Measurements from ENCODE around the gene LZTR1.

DNA sequence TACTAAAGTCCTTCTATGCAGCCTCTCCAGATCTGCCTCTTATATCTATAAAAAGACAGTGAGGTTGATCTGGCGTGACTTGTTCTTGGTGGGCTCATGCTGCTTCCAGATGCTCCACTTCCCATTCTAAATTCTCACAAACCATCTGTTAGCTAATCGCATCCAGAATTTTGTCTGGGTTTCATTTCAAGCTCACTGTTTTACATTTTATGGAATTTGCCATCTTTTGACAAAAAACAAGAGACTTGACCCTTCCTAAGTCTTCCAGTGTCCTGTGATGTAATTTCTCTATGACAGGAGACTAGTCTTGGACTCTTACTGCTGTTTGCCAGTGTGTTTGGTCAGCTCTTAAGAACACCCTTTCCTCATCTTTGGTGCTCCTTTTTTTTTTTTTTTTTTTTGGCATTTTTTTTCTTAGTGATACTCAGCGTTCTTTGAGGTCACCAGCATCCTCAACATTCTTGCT, 41.9 kb upstream of the LZTR1 start:
- TF ChIP-seq POLR2A (IDR thresholded peaks at IDR 0.05; ENCODE audit: low read depth, low read length): no peak
- TF ChIP-seq POLR2AphosphoS5 (IDR thresholded peaks at IDR 0.05; ENCODE audit: low read depth, low read length): no peak
- no peak for TF ChIP-seq TAF1 (IDR thresholded peaks at IDR 0.05; ENCODE audit: low read depth, low read length)
- TF ChIP-seq POU2F2 (IDR thresholded peaks at IDR 0.05; ENCODE audit: low read depth, low read length): no peak

Measured in GM12891 (cell line).